Astrocyte of the cerebellum (primary cell): ENCODE measurements around the gene SGPP2.
A peak's percentile ranks its signal among the peaks of the same experiment; 100 is the strongest.
"Not testable (repeated sequence)": the region's sequence is repeated elsewhere in the genome, so short reads cannot be mapped to it uniquely, and the experiment has no call there.

Experiments used
- DNase-seq: peaks from one replicate; pipeline ENCODE4 v3.0.0-alpha.2; 2011; ENCODE audit warnings: low read depth
- H3K4me3 ChIP-seq: 2 replicates; pipeline ENCODE4 v1.5.1; 2011; ENCODE audit warnings: mild to moderate bottlenecking, low read depth, low read length, moderate library complexity
- in situ Hi-C: cut with HindIII; loops from 2 replicates; pipeline ENCODE4 v1.10.0; 2017; ENCODE audit warnings: low sequenced_read_pairs
- TF ChIP-seq, protein P1 (sequence below): IDR thresholded peaks from 2 replicates; pipeline ENCODE4 v1.5.1; 2012; ENCODE audit warnings: low read length, low read depth, moderate library complexity, mild to moderate bottlenecking; ENCODE audit errors: missing control alignments

The SGPP2 gene

GRCh38 chr2:222434204-222434603, 9.9 kb downstream of the SGPP2 start:
- in situ Hi-C loops: no loop called here
- no peak for DNase-seq
- H3K4me3 ChIP-seq: no peak overlapping the region
- TF ChIP-seq, protein P1, sequence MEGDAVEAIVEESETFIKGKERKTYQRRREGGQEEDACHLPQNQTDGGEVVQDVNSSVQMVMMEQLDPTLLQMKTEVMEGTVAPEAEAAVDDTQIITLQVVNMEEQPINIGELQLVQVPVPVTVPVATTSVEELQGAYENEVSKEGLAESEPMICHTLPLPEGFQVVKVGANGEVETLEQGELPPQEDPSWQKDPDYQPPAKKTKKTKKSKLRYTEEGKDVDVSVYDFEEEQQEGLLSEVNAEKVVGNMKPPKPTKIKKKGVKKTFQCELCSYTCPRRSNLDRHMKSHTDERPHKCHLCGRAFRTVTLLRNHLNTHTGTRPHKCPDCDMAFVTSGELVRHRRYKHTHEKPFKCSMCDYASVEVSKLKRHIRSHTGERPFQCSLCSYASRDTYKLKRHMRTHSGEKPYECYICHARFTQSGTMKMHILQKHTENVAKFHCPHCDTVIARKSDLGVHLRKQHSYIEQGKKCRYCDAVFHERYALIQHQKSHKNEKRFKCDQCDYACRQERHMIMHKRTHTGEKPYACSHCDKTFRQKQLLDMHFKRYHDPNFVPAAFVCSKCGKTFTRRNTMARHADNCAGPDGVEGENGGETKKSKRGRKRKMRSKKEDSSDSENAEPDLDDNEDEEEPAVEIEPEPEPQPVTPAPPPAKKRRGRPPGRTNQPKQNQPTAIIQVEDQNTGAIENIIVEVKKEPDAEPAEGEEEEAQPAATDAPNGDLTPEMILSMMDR: no peak

- DNase-seq, H3K4me3 ChIP-seq, in situ Hi-C loops: not testable (repeated sequence)
Observed at GRCh38 chr2:222435400-222436039, 11.2 kb downstream of the SGPP2 start.

DNA sequence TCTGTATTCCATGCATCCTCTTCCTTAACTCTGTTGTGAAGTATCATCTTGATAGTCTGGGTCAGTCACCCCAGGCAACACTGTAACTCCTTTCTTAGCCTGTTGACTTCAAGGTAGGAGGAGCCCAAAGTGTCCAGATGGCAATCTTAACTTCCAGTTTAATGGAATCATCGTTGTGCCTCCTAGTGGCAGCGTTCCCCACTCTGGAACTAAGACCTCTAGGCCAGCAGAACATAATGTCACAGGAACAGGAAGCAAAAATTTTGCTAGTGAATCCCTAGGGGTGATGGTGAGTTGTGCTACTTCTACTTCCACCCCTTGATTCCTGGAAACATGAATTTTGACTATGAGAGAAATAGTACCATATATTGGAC, 11.7 kb downstream of the SGPP2 start:
- TF ChIP-seq, protein P1: no peak
- DNase-seq: no peak
- in situ Hi-C loops: no loop called here
- no peak overlapping the region for H3K4me3 ChIP-seq

GRCh38 chr2:222439692-222440091, 15.3 kb downstream of the SGPP2 start:
- no peak for DNase-seq
- H3K4me3 ChIP-seq: no peak overlapping the region
- in situ Hi-C loops: no loop called here
- TF ChIP-seq, protein P1: no peak

GRCh38 chr2:222440673-222441422, 16.5 kb downstream of the SGPP2 start:
- DNase-seq: peak; percentile 76
- no peak overlapping the region for H3K4me3 ChIP-seq
- in situ Hi-C loops: no loop called here
- TF ChIP-seq, protein P1: no peak

GRCh38 chr2:222442665-222443064, 18.3 kb downstream of the SGPP2 start:
- in situ Hi-C loops: no loop called here
- no peak overlapping the region for H3K4me3 ChIP-seq
- no peak for DNase-seq
- TF ChIP-seq, protein P1: no peak

- no peak for DNase-seq
- in situ Hi-C loops: no loop called here
- no peak overlapping the region for H3K4me3 ChIP-seq
- TF ChIP-seq, protein P1: no peak
Observed at GRCh38 chr2:222445227-222445626, 20.9 kb downstream of the SGPP2 start.
